ENCODE data around the gene NFYC.

NFYC gene

GRCh38 chr1:40764981-40765380 is 73.5 kb downstream of the NFYC start:
- Histone ChIP-seq H3K27me3 (no peaks in the 10 kb centered on the region), H3K36me3 (peaks cover 44 to 94% (median 72%) of the 10 kb centered on the region in 3 donors), H3K4me1 (peaks cover 0 to 20% (median 12%) of the 10 kb centered on the region in 4 donors), H3K9me3 (no peaks in the 10 kb centered on the region), H3K27ac (no peak overlapping the region), H3K4me3 (no peak overlapping the region)
- intact Hi-C loops (cut with DNase I; ENCODE audit: low total_unique reads): loop anchor here (5.0 kb wide), 1 partner anchor 88 kb away; no protein-coding TSS in a partner anchor
- DNase-seq: no peak
- TF ChIP-seq CTCF (IDR thresholded peaks at IDR 0.05): no peak

GRCh38 chr1:40766017-40766416 is 74.5 kb downstream of the NFYC start:
- Histone ChIP-seq H3K4me3 (no peak overlapping the region), H3K27me3 (no peaks in the 10 kb centered on the region), H3K4me1 (peaks cover 0 to 18% (median 11%) of the 10 kb centered on the region in 4 donors), H3K27ac (no peak overlapping the region), H3K36me3 (peaks cover 48 to 94% (median 72%) of the 10 kb centered on the region in 3 donors), H3K9me3 (no peaks in the 10 kb centered on the region)
- no peak for TF ChIP-seq CTCF (IDR thresholded peaks at IDR 0.05)
- intact Hi-C loops (cut with DNase I; ENCODE audit: low total_unique reads): no loop called here
- no peak for DNase-seq

GRCh38 chr1:40766560-40766959 is 75.1 kb downstream of the NFYC start:
- Histone ChIP-seq H3K9me3 (no peaks in the 10 kb centered on the region), H3K27me3 (no peaks in the 10 kb centered on the region), H3K4me1 (peaks cover 0 to 16% (median 6%) of the 10 kb centered on the region in 4 donors), H3K36me3 (peaks cover 48 to 97% (median 75%) of the 10 kb centered on the region in 3 donors), H3K4me3 (no peak overlapping the region), H3K27ac (no peak overlapping the region)
- intact Hi-C loops (cut with DNase I; ENCODE audit: low total_unique reads): no loop called here
- DNase-seq: no peak
- TF ChIP-seq CTCF (IDR thresholded peaks at IDR 0.05): no peak

- no peaks in the 10 kb centered on the region for H3K27me3 ChIP-seq
- intact Hi-C loops (cut with DNase I; ENCODE audit: low total_unique reads): no loop called here
- DNase-seq: no peak
- H3K36me3 ChIP-seq: peaks cover 40 to 88% (median 74%) of the 10 kb centered on the region in 3 donors
- H3K4me1 ChIP-seq: peaks cover 0 to 16% (median 3%) of the 10 kb centered on the region in 4 donors
- TF ChIP-seq CTCF (IDR thresholded peaks at IDR 0.05): no peak
- no peaks in the 10 kb centered on the region for H3K9me3 ChIP-seq
- H3K4me3 ChIP-seq: no peak overlapping the region
- H3K27ac ChIP-seq: no peak overlapping the region
Observed at GRCh38 chr1:40768146-40768990, 76.9 kb downstream of the NFYC start.

GRCh38 chr1:40769815-40770214 is 78.3 kb downstream of the NFYC start:
- intact Hi-C loops (cut with DNase I; ENCODE audit: low total_unique reads): loop anchor here (5.0 to 10.0 kb wide), 2 partner anchors 158 to 185 kb away; no protein-coding TSS in a partner anchor
- no peak for DNase-seq
- peak in 1 of 2 experiments; percentile 30 for TF ChIP-seq CTCF (IDR thresholded peaks at IDR 0.05)
- Histone ChIP-seq H3K27me3 (no peaks in the 10 kb centered on the region), H3K4me1 (peaks cover 0 to 22% (median 3%) of the 10 kb centered on the region in 4 donors), H3K27ac (peak overlapping the region in 1 of 2 donors; percentile 8), H3K9me3 (no peaks in the 10 kb centered on the region), H3K4me3 (no peak overlapping the region), H3K36me3 (peaks cover 27 to 73% (median 59%) of the 10 kb centered on the region in 3 donors)

All from tibial artery (tissue), 4 donors.